ENCODE data around the gene DOCK10. TPM values are rescaled to one million over a fixed set of nuclear protein-coding genes. Genes with fewer than 3 reads are reported as not detected.

The DOCK10 gene
- total and polyA plus RNA-seq, 9 of the 15 experiments (the other 6 are each of a cell fraction or from before 2014, with no cell fraction given): 0.01 to 0.87 (median 0.18) TPM

DNA sequence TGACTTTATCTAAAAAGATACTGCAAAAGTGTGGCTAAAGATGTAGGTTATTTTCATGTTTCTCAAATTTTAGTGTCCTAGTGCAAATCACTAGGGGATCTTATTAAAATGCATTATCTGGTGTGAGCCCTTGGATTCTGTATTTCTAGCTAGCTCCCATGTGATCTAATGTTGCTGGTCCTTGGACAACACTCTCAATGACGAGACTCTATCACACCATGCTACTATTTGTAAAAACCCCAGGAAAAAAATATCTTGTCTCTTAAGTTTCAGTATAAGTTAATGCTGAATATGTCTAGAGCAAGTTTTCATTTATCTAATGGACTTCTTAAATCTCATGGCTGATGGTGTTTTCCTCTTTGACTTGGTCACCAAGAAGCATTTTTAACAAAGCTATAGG, 5.8 kb downstream of the DOCK10 start:
- in situ Hi-C loops (cut with MboI) (no loop called here), intact Hi-C loops (cut with micrococcal nuclease) (no loop called here)
- no peaks in the 10 kb centered on the region for H3K36me3 ChIP-seq (ENCODE audit: control insufficient read depth, insufficient read depth, low read length)
- no peak overlapping the region for H3K27ac ChIP-seq (ENCODE audit: extremely low read depth, low read depth, low read length)
- H3K4me3 ChIP-seq: no peak overlapping the region
- FAIRE-seq (no peak), ATAC-seq (no peak), DNase-seq (ENCODE audit: extremely low read depth in 1 of 4, low spot score in 3 of 4) (no peak)
- no peaks in the 10 kb centered on the region for H3K4me1 ChIP-seq (replicated peaks in 1 of 2; ENCODE audit: control insufficient read depth in 2 of 2, insufficient read depth in 2 of 2, low read length in 2 of 2)
- no peak overlapping the region for H2AFZ ChIP-seq (ENCODE audit: low read depth, low read length)
- no peaks in the 10 kb centered on the region for H3K27me3 ChIP-seq (ENCODE audit: control insufficient read depth in 2 of 2, insufficient read depth in 2 of 2, low read length in 2 of 2)
- no peak overlapping the region for H3K9ac ChIP-seq (ENCODE audit: insufficient read depth in 1 of 2, low read depth in 2 of 2, low read length in 2 of 2)
- TF ChIP-seq, protein P1, sequence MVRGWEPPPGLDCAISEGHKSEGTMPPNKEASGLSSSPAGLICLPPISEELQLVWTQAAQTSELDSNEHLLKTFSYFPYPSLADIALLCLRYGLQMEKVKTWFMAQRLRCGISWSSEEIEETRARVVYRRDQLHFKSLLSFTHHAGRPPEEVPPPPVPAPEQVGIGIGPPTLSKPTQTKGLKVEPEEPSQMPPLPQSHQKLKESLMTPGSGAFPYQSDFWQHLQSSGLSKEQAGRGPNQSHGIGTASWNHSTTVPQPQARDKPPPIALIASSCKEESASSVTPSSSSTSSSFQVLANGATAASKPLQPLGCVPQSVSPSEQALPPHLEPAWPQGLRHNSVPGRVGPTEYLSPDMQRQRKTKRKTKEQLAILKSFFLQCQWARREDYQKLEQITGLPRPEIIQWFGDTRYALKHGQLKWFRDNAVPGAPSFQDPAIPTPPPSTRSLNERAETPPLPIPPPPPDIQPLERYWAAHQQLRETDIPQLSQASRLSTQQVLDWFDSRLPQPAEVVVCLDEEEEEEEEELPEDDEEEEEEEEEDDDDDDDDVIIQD (CRISPR knock-in tag; IDR thresholded peaks at IDR 0.05): no peak
- TF ChIP-seq TRIM24 (IDR thresholded peaks at IDR 0.05) (no peak), ZNF696 (CRISPR knock-in tag; conservative IDR thresholded peaks at IDR 0.05) (no peak), PRPF4 (IDR thresholded peaks at IDR 0.05; ENCODE audit: insufficient read depth, low read depth, low read length, poor library complexity, severe bottlenecking) (no peak), XRCC4 (IDR thresholded peaks at IDR 0.05; ENCODE audit: extremely low read depth, insufficient read depth, insufficient read length) (no peak), ESRRA (IDR thresholded peaks at IDR 0.05; ENCODE audit: borderline replicate concordance, low read depth) (no peak), ZNF347 (CRISPR knock-in tag; IDR thresholded peaks at IDR 0.05; ENCODE audit: low read depth) (no peak)
- H3K4me2 ChIP-seq (ENCODE audit: insufficient read depth, low read length): no peak overlapping the region
- ChIA-PET CTCF (ENCODE audit: low intra/inter-chr PET ratio) (no interaction called here), POLR2A (no interaction called here)
- no peaks in the 10 kb centered on the region for H3K9me1 ChIP-seq (ENCODE audit: control insufficient read depth, insufficient read depth, low read length)
- no TSS peak for BruUV-seq (replicated peaks)
- H3K79me2 ChIP-seq (ENCODE audit: control insufficient read depth, insufficient read depth, low read length): no peaks in the 10 kb centered on the region
- WGBS (ENCODE audit: insufficient coverage, low coverage, missing lambda C conversion rate): 14% methylated on average over 1 of the region's 1 CpG
- no peaks in the 10 kb centered on the region for H4K20me1 ChIP-seq (replicated peaks; ENCODE audit: control insufficient read depth, insufficient read depth, low read length)
- H3K9me3 ChIP-seq (replicated peaks; ENCODE audit: control insufficient read depth, insufficient read depth, low read depth, low read length): no peaks in the 10 kb centered on the region

All from K562 (cell line).